GM10266 (cell line): ENCODE data around the gene RFESD.
"Not testable (repeated sequence)": the region's sequence is repeated elsewhere in the genome, so short reads cannot be mapped to it uniquely, and the experiment has no call there.

Source experiments
- DNase-seq: peaks from one replicate; pipeline ENCODE4 v3.0.0; 2012; ENCODE audit errors: extremely low spot score
- TF ChIP-seq, protein P1 (sequence below): IDR thresholded peaks from 2 replicates; pipeline ENCODE4 v1.5.1; 2012; ENCODE audit warnings: mild to moderate bottlenecking, low read depth; ENCODE audit not compliant: control insufficient read depth, insufficient read depth; ENCODE audit errors: missing control alignments

RFESD gene

DNA sequence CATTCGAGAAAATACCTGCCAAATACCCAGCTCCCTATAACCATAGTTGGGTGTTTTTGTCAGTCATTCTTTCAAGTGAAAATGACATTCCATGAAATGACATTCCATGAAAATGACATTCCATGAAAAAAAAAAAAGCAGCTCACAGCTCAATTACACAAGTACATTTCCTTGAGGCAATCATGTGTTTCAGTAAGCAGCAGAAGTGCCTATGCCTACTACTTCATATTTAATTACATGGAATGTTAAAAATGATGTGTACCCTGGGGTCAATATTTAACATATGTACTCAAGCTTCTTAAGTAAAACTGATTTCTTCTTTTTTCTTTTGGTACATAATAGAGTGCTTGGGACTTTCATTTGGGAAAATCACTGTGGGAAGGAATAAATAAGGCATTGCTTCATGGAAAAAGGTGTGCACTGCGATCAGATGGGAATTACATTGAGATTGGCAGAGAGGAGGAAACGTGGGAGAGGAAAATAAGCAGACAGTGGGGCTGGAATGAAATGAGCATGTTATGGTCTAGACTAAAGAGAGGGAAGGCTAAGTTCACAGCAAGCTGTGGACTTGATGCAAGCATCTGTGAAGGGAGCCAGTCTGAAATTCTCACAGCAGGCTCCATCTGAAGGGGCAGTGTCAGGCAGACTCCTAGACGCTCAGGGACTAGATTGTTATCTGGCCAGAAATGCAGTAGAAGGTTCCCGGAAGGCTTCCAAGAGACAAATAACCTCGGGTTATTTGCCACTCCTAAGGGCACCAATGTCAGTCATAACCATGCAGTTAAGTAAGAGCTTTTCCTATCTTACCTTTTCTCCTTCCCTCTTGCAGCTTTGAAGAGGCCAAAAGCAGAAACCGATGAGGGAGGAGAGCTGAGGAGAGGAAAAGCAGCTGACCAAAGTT is 51.5 kb downstream of the RFESD start:
- TF ChIP-seq, protein P1, sequence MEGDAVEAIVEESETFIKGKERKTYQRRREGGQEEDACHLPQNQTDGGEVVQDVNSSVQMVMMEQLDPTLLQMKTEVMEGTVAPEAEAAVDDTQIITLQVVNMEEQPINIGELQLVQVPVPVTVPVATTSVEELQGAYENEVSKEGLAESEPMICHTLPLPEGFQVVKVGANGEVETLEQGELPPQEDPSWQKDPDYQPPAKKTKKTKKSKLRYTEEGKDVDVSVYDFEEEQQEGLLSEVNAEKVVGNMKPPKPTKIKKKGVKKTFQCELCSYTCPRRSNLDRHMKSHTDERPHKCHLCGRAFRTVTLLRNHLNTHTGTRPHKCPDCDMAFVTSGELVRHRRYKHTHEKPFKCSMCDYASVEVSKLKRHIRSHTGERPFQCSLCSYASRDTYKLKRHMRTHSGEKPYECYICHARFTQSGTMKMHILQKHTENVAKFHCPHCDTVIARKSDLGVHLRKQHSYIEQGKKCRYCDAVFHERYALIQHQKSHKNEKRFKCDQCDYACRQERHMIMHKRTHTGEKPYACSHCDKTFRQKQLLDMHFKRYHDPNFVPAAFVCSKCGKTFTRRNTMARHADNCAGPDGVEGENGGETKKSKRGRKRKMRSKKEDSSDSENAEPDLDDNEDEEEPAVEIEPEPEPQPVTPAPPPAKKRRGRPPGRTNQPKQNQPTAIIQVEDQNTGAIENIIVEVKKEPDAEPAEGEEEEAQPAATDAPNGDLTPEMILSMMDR = no peak
- no peak for DNase-seq

DNA sequence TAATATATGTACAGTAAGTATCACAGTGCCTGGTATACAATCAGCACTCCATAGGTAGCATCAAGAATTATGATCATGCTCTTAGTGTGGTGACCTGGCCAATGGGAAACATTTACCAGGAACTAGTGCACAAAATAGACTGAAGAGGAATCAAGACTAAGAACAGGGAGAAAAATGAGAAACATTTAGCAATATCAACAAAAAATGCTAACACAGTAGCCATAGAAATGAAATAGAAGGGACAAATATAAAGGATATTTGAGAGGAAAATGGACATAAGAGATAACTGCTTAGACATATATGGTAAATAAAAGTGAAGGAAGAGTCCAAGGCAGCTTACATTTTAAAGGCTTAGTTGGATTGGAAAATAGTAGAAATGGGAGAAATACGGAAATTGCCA is 52.8 kb downstream of the RFESD start:
- no peak for DNase-seq

DNA sequence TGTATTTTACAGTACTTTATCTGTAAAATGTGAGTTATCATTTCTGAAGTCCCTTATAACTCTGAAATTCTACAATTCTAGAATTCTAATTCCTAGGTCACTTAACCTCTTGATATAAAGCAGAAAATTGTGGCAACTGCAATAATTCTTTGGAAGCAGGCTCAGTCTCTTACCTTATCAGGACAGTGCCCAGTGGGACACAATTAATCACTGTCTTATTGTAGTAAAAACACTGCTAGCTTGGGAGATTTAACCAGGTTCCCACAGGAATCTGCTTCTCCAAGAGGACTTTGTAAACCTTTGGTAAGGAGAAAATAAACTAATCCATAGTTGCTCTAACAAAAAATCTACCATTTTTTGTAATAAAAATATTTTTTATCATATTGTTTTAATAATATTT is 54.5 kb downstream of the RFESD start:
- TF ChIP-seq, protein P1 = no peak
- no peak for DNase-seq

More for the DNA sequence above, 52.8 kb downstream of the RFESD start:
- TF ChIP-seq, protein P1 = no peak

DNA sequence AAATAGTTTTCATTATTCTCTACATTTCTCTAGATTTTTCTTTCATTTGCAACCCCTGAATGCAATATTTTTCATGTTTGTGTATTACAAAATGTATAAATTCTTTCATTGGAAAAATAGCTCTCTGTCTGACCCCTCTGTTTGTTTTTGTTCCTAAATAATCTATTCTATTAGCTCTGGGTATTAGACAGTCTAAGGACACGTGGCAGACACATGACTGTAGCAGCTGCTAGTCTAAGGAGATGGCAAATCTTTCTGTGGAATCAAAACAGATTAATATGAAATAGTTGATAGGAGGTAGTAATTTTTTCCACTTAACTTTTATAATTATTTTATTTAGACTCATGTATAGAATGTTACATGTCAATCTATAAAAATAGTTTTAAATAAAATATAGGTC is 57.6 kb downstream of the RFESD start:
- no peak for DNase-seq
- TF ChIP-seq, protein P1 = no peak

DNA sequence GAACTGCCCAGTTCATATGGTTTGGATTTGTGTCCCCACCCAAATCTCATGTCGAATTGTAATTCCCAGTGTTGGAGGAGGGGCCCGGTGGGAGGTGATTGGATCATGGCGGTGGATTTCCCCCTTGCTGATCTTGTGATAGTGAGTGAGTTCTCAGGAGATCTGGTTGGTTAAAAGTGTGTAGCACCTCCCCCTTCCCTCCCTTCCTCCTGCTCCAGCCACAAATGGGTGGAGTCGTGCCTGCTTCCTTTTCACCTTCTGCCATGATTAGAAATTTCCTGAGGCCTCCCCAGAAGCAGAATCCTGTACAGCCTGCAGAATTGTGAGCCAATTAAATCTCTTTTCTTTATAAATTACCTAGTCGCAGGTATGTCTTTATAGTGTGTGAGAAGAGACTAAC is 59.6 kb downstream of the RFESD start:
- not testable (repeated sequence) for DNase-seq

DNA sequence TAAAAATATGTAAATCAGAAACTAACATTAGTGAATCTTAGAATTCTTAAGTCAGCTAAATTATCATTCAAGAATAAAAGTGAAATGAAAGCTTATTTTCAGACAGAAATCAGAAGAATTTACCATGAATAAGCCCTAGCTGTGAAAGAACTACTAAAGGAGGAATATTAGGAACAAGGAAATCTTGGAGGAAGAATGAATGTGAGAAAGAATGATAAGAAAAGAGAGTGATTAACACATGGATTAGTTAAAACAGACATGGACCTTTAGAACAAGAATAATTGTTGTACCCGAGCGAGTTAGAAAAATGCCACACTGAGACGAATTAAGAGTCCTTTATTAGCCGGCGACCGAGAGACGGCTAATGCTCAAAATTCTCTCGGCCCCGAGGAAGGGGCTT is 60.5 kb downstream of the RFESD start:
- no peak for DNase-seq
- TF ChIP-seq, protein P1 = no peak
